ENCODE measurements around the gene SLC10A1.

DNA sequence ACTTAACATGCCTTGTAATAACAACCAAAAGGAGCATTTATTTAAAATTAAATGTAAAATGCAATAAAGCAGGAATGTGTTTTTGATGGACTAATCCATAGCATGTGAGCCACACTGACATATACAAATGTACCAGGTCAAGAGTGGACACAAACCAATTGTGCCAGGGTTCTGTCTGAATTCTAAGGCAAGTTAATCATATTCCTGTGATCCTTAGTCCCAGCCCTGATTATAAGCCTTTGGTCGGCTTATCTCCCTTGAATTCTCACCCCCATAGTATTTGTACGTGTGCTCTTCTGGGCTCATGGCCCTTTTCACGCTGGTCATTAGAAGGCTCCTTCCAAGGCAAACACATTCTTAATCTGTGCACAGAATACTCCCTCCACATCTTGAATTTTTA is 40.7 kb downstream of the SLC10A1 start:
- no peak for TF ChIP-seq CTCF (conservative IDR thresholded peaks at IDR 0.05; ENCODE audit: low read length)
- TF ChIP-seq EZH2phosphoT487 (IDR thresholded peaks at IDR 0.05; ENCODE audit: borderline replicate concordance, low read depth, low read length), result no peak

Data from OCI-LY7 (cell line).